ENCODE measurements around the gene SPAG16.

- TF ChIP-seq CTCF (conservative IDR thresholded peaks at IDR 0.05 in 1 of 2, IDR thresholded peaks at IDR 0.05 in 1 of 2; ENCODE audit: low read depth in 1 of 2, low read length in 2 of 2) (no peak), EZH2 (IDR thresholded peaks at IDR 0.05; ENCODE audit: low read length, missing control alignments) (no peak)
Observed at GRCh38 chr2:213320604-213321003, 36.3 kb downstream of the SPAG16 start.

All from fibroblast of lung (primary cell).